Activated T-cell treated with anti-CD3 and anti-CD28 coated beads, Interleukin-2, amount 50 U/mL, for 72 hours (primary cell): ENCODE data around the gene TMEM164. TPM values are rescaled to one million over a fixed set of nuclear protein-coding genes. Genes with fewer than 3 reads are reported as not detected.

Experiments
- ATAC-seq, 2 donors: fragments of 150-1000 bp; cut with Tn5 transposase; replicated peaks in 1 of 2; 2 replicates each; pipeline ENCODE4 v1.10.0; 2021; ENCODE audit warnings: moderate library complexity in 2 of 2, mild to moderate bottlenecking in 1 of 2
- DNase-seq, 2 donors: peaks; one replicate each; pipeline ENCODE4 v3.0.0; 2021 to 2022; ENCODE audit warnings: mixed read lengths in 1 of 2
- H3K27ac Mint-ChIP-seq: one replicate; pipeline ENCODE4 v1.8.0; 2022; ENCODE audit warnings: mild to moderate bottlenecking, moderate library complexity, mixed read lengths
- H3K27me3 Mint-ChIP-seq: one replicate; pipeline ENCODE4 v1.8.0; 2022; ENCODE audit warnings: low read depth, mixed read lengths
- H3K36me3 Mint-ChIP-seq, 2 donors: one replicate each; pipeline ENCODE4 v1.8.0; 2022; ENCODE audit warnings: mixed read lengths in 2 of 2, mild to moderate bottlenecking in 1 of 2; ENCODE audit not compliant: insufficient read depth in 2 of 2
- H3K4me1 Mint-ChIP-seq: one replicate; pipeline ENCODE4 v1.8.0; 2022; ENCODE audit warnings: low read depth, mixed read lengths
- H3K4me3 Mint-ChIP-seq, 2 donors: one replicate each; pipeline ENCODE4 v1.8.0; 2022; ENCODE audit warnings: mild to moderate bottlenecking in 2 of 2, mixed read lengths in 2 of 2, moderate library complexity in 2 of 2
- H3K9me3 Mint-ChIP-seq, 2 donors: one replicate each; pipeline ENCODE4 v1.8.0; 2022; ENCODE audit warnings: mixed read lengths in 2 of 2
- total RNA-seq, 2 donors: library from RNA; stranded (reverse); gene quantifications; one replicate each; pipeline ENCODE4 v1.2.3, GENCODE V29; 2022

TMEM164 gene
- total RNA-seq, 2 donors from 2014 or later, result 15.0 to 19.5 TPM

DNA sequence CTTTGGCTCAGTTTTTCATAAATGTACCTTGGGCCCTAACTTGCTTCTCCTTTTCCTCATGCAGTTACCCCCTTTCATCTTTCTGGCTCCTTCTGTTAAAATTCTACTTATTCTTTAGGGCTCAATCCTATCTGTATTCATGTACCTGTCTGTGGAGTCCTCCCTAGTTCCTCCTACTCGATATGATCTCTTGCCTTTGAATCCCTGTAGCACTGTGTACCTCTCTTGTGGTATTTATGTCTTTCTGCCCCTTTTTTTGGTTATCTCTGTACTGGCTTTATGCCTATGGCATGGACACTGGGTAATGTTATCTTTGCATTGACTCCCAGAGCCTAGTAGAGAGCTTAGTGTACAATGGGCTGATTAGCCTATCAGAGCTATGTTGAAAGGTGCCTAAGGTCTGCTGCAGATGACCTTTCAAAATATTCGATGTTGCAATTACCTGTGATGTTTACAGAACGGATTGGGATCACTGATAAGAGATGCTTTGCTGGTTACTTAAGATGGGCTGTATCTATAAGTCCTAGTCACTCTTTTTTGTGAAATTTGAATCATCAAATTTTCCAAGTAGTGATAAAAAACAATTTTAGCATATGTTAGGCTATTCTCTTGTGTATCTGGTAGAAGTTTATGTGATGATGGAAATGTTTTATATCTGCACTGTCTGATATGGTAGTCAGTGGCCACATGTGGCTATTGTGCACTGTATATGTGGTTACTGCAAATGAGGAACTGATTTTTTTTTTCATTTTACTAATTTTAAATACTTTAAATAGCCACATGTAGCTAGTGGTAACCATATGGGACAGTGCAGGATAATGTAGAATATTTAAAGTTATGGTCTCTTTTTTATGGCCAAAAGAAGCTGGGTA is 33.5 kb downstream of the TMEM164 start:
- DNase-seq, result no peak
- ATAC-seq, result no peak
- H3K4me3 Mint-ChIP-seq, result no peak overlapping the region
- no peak overlapping the region for H3K27ac Mint-ChIP-seq
- H3K4me1 Mint-ChIP-seq, result peaks cover 3% of the 10 kb centered on the region
- peaks cover 39% of the 10 kb centered on the region for H3K27me3 Mint-ChIP-seq
- H3K9me3 Mint-ChIP-seq, result no peaks in the 10 kb centered on the region
- H3K36me3 Mint-ChIP-seq, result no peaks in the 10 kb centered on the region

DNA sequence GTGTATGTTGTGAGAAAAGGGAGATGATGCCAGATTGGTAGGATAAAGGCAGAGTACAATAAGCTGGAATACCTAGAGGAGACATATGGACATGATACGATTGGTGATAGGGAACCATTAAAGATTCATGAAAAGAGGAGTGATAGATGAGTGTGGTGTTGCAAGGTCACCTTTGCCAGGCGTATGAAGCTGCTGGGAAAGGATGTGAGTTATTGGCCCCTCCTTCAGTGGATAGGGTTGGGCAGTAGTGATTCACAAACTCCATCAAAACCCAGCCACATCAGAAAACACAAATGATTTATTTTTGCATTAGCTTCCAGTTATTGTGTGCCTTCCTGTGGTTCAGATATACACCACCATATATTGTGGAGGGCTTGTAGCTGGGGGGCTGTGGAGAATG is 34.3 kb downstream of the TMEM164 start:
- Mint-ChIP-seq H3K27ac (no peak overlapping the region), H3K4me1 (peaks cover 3% of the 10 kb centered on the region), H3K36me3 (no peaks in the 10 kb centered on the region), H3K4me3 (no peak overlapping the region), H3K27me3 (peaks cover 36% of the 10 kb centered on the region), H3K9me3 (no peaks in the 10 kb centered on the region)
- ATAC-seq (no peak), DNase-seq (no peak)

DNA sequence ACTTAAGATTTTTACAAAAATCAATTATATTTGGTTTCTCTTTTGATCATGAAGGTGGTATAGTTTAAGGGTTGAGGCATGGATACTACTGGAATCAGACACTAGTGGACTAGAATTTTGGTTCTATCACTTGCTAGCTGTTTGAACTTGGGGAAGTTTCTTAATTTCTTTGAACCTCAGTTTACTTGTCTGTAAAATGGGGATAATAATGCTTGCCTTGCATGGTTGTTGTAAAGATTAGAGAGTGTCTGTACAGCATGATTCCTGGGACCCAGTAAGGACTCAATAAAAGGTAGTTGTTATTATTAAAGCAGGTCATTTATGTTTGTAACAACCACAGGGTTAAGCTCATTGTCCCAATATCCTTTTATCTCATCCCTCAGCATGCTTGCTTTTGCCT is 36.0 kb downstream of the TMEM164 start:
- Mint-ChIP-seq H3K4me1 (peaks cover 3% of the 10 kb centered on the region), H3K9me3 (no peaks in the 10 kb centered on the region), H3K36me3 (no peaks in the 10 kb centered on the region), H3K4me3 (no peak overlapping the region), H3K27ac (no peak overlapping the region), H3K27me3 (peaks cover 29% of the 10 kb centered on the region)
- no peak for ATAC-seq
- DNase-seq, result no peak

DNA sequence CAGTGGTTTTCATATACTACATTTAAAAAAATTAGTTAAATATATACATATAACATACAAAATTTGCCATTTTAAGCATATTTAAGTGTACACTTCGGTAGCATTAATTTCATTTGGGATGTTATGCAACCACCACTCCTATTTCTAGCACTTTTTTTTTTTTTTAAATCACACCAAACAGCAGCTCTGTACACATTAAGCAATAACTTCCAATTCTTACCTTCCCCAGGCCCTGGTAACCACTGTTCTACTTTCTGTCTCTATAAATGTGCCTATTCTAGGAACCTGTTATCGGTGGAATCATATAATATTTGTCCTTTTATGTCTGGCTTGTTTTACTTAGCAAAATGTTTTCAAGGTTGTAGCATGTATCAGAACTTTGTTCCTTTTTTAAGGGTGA is 39.1 kb downstream of the TMEM164 start:
- no peak overlapping the region for H3K4me3 Mint-ChIP-seq
- peaks cover 3% of the 10 kb centered on the region for H3K4me1 Mint-ChIP-seq
- no peak overlapping the region for H3K27ac Mint-ChIP-seq
- H3K36me3 Mint-ChIP-seq, result no peaks in the 10 kb centered on the region
- no peak for ATAC-seq
- peaks cover 18% of the 10 kb centered on the region for H3K27me3 Mint-ChIP-seq
- no peak for DNase-seq
- no peaks in the 10 kb centered on the region for H3K9me3 Mint-ChIP-seq

DNA sequence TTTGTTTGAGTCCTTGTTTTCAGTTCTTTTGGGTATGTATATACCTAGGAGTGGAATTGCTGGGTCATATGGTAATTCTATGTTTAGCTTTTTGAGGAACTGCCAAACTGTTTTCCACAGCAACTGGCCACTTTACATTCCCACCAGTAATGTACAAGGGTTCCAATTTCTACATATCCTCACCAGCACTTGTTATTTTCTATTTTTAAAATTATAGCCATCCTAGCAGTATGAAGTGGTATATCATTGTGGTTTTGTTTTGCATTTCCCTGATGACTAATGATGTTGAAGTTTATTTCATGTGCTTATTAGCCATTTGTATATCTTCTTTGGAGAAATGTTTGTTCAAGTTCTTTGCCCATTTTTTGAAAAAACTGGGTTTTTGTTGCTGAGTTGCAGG is 39.6 kb downstream of the TMEM164 start:
- Mint-ChIP-seq H3K4me1 (peaks cover 3% of the 10 kb centered on the region), H3K9me3 (no peaks in the 10 kb centered on the region), H3K27ac (no peak overlapping the region), H3K27me3 (peaks cover 16% of the 10 kb centered on the region), H3K4me3 (no peak overlapping the region), H3K36me3 (no peaks in the 10 kb centered on the region)
- ATAC-seq (no peak), DNase-seq (no peak)

DNA sequence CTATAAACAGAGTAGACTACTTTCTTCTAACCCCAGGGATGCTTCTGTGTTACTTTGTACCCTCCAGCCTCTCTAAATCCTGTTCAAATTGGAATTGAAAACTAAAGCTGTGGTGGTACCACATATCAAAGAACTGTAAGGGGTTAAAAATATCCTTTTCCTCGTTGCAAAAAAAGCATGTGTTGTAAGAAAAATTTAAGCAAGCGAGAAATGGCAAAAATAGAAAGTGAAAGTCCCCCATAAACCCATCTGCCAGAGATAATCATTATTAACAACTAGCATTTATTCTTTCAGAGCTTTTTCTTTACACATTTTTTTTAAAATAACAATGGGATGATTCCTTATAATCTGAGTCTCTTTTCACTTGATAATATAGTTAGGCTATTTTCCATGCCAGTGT is 40.6 kb downstream of the TMEM164 start:
- ATAC-seq (no peak), DNase-seq (no peak)
- Mint-ChIP-seq H3K27ac (no peak overlapping the region), H3K4me3 (no peak overlapping the region), H3K4me1 (peaks cover 1% of the 10 kb centered on the region), H3K27me3 (peaks cover 18% of the 10 kb centered on the region), H3K36me3 (no peaks in the 10 kb centered on the region), H3K9me3 (no peaks in the 10 kb centered on the region)

DNA sequence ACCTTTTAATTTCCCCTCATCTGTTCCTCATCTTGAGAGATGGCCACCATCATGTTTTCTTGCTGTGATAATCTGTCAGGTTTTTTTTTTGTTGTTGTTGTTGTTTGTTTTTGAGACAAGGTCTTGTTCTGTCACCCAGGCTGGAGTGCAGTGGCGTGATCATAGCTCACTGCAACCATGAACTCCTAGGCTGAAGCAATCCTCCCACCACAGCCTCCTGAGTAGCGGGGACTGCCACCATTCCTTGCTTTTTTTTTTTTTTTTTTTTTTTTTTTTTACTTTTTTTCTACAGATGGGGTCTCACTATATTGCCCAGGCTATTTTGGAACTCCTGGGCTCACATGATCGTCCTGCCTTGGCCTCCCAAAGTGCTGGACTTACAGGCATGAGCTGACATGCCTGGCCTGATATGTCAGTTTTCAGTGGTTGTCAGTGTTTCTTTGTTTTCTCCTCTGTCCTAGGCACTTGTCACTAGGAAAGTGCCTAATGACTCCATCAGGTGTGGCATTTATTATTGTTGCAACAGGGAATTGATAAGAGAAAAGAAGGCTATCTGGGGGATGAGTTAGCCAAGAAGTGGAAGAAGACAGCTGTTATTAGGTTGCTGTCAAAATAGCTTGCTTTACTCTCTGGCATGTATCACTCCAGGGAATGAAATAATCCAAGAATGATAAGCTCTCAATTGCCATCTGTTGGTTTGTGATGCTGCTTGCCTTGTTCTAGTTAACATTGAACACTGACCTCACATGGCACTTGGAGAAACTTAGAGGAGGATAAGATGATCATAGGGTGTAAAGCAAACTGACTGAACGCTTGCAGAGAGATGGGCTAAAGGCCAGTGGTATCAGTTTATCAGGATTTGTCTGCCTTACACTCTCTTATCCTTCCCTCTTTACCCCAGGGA is 41.7 kb downstream of the TMEM164 start:
- peaks cover 17% of the 10 kb centered on the region for H3K27me3 Mint-ChIP-seq
- H3K4me3 Mint-ChIP-seq, result no peak overlapping the region
- no peaks in the 10 kb centered on the region for H3K4me1 Mint-ChIP-seq
- ATAC-seq (no peak), DNase-seq (no peak)
- H3K27ac Mint-ChIP-seq, result no peak overlapping the region
- H3K36me3 Mint-ChIP-seq, result no peaks in the 10 kb centered on the region
- no peaks in the 10 kb centered on the region for H3K9me3 Mint-ChIP-seq

DNA sequence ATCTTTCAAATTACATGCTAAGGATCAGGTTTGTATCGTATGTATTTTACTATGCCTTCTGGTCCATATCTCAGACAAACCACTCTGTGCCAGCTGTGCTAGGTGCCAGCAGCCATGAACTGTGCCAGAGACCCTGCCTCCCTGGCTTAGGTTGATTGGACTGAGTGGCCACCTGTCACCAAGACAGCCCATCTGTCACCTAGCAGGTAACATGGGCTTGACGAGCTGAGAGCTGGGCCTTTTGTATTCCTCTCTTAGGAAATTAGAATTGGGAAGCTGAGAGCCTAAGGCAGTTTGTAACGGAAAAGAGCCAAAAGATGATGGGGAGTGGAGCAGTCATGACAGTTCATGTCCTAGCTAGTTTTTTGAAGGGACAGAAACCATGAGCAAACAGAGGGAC is 42.5 kb downstream of the TMEM164 start:
- H3K27ac Mint-ChIP-seq, result peak overlapping the region; percentile 60
- H3K27me3 Mint-ChIP-seq, result peaks cover 17% of the 10 kb centered on the region
- ATAC-seq, result no peak
- no peaks in the 10 kb centered on the region for H3K4me1 Mint-ChIP-seq
- no peak overlapping the region for H3K4me3 Mint-ChIP-seq
- no peaks in the 10 kb centered on the region for H3K9me3 Mint-ChIP-seq
- DNase-seq, result no peak
- H3K36me3 Mint-ChIP-seq, result no peaks in the 10 kb centered on the region

DNA sequence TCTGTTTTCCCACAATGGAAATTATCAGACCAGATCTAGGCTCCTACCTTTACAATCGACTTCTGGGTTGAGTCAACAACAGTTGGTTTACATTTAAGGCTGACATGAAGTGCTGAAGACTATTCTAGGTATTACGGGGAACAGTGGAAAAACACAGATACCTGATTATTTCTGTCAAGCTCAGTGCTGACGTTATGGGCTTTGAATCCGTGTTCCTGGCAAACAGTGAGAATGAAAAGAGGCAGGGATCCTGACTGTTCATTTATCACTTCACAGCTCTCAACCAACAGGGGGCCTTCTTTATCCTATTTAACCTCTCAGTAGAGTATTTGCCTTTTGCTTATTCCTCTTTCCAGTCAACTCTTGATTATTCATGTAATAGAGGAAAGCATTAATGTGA is 43.1 kb downstream of the TMEM164 start:
- H3K4me1 Mint-ChIP-seq, result no peaks in the 10 kb centered on the region
- H3K36me3 Mint-ChIP-seq, result no peaks in the 10 kb centered on the region
- DNase-seq, result no peak
- H3K27me3 Mint-ChIP-seq, result peaks cover 11% of the 10 kb centered on the region
- no peak overlapping the region for H3K4me3 Mint-ChIP-seq
- ATAC-seq, result no peak
- H3K27ac Mint-ChIP-seq, result no peak overlapping the region
- no peaks in the 10 kb centered on the region for H3K9me3 Mint-ChIP-seq

DNA sequence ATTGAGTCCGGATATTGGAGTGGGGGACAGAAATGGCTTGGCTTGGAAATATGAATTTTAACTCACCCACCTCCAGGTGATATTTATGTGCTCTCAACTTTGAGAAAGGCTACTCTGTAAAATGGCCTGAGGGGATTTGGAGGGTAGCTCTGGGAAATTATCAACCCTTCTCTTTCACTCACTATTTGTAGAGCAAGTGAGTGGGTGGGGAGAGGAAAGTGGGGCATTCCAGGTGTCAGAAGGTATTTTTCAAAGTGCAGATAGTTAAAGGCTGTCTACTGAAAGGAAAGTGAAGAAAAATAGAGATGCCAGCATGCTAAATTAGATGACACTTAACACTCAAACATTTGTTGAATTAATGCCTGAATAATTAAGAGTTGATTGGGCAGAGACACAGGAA is 44.1 kb downstream of the TMEM164 start:
- Mint-ChIP-seq H3K27ac (no peak overlapping the region), H3K36me3 (no peaks in the 10 kb centered on the region), H3K27me3 (peaks cover 6% of the 10 kb centered on the region), H3K4me3 (no peak overlapping the region), H3K4me1 (no peaks in the 10 kb centered on the region), H3K9me3 (no peaks in the 10 kb centered on the region)
- DNase-seq (no peak), ATAC-seq (no peak)

DNA sequence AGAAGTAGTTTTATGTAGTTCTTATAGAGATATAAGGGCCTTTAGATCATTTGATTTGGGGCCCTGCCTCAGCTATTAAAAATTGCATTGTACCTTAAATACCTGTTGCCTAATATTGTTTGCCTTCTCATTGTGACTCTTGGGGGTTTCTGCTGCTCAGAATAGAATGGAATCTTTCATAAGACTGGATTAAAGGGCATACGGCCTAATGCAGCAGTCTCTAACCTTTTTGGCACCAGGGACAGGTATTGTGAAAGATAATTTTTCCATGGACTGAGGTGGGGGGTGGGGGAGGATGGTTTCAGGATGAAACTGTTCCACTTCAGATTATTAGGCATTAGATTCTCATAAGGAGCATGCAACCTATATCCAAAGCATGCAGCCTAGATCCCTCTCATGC is 46.2 kb downstream of the TMEM164 start:
- Mint-ChIP-seq H3K27me3 (peaks cover 6% of the 10 kb centered on the region), H3K9me3 (no peaks in the 10 kb centered on the region), H3K4me1 (no peaks in the 10 kb centered on the region), H3K36me3 (peaks cover 0 to 4% of the 10 kb centered on the region in 2 donors), H3K4me3 (no peak overlapping the region), H3K27ac (no peak overlapping the region)
- ATAC-seq (no peak), DNase-seq (no peak)

DNA sequence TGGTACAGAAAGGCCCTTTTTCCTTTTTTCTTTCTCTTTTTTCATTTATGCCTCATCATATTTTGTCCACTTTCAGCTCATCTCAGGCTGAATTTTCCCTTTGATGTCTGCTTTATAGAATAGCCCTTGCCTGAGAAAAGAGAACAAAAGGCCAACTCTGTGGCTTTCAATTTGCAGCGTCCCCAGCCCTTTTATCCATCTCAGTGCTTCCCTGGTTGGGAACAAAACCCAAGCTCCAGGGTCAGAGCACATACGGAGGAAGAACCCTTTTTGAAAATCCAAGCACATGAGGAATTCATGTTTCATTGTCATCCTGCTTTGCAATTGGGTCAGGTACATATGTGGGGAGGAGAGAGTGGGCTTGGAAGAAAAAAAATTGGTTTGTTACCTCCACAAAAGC is 47.5 kb downstream of the TMEM164 start:
- H3K4me1 Mint-ChIP-seq, result no peaks in the 10 kb centered on the region
- H3K27me3 Mint-ChIP-seq, result peaks cover 8% of the 10 kb centered on the region
- H3K27ac Mint-ChIP-seq, result no peak overlapping the region
- no peak for ATAC-seq
- no peaks in the 10 kb centered on the region for H3K9me3 Mint-ChIP-seq
- H3K36me3 Mint-ChIP-seq, result peaks cover 2 to 4% of the 10 kb centered on the region in 2 donors
- H3K4me3 Mint-ChIP-seq, result no peak overlapping the region
- DNase-seq, result no peak

DNA sequence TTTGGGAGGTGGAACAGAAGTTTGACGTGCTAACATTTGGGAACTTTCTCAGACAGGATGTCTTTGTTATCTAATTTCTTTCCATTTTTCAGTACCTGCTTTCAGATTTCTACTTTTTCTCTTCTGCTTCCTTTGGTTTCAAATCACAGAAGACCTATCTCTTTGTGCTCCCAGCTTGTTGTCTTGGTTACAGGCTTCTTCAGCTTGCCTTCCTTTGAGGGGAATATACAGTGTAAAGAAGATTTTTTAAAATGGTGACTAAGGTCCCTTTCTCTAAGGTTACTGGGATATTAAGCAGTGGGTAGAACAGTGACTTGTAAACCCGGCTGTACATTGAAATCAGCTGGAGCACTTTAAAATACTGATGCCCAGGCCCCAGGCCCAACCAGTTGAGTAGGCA is 48.0 kb downstream of the TMEM164 start:
- H3K4me1 Mint-ChIP-seq, result no peaks in the 10 kb centered on the region

More for the DNA sequence above, 48.0 kb downstream of the TMEM164 start:
- Mint-ChIP-seq H3K27me3 (peaks cover 13% of the 10 kb centered on the region), H3K9me3 (no peaks in the 10 kb centered on the region), H3K4me3 (no peak overlapping the region), H3K27ac (no peak overlapping the region), H3K36me3 (peaks cover 2 to 4% of the 10 kb centered on the region in 2 donors)
- DNase-seq (no peak), ATAC-seq (no peak)
